ENCODE results near the gene PACRG.

Gene PACRG

DNA sequence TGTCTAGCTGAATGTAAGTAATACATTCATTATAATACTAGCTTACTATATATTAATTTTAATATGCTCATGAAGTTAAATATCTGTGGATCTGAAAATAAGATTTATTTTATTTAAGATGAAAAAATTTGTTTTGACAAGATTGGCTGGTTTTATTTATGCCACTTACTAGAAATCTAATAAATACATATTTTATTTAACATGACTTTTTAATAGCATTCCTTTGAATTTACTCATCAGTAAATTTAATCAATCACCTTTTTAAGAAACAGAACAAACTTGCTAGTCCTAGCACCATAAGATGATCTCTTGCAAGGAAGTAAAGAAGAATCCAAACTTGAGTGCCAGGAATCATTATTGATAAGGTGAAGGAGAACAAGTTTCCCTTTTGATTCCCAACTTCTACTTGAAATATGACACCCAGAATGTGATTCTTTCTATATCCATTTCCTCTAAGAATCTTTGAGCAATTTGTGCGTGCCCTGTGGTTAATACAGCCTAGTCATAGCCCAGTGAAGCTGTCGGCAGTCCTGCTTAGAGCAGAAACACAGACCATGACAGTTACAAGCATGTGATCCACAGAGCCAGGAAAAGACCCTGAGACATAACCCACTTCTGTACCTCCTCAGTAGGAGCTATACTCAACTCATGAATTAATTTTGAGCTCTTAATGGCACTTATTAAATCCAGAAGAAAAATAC is 404.4 kb downstream of the PACRG start:
- H3K4me1 ChIP-seq (ENCODE audit: control insufficient read depth in 1 of 2, insufficient read depth in 1 of 2, low read depth in 1 of 2, low read length in 1 of 2), result no peaks in the 10 kb centered on the region
- no peaks in the 10 kb centered on the region for H3K27me3 ChIP-seq
- no peak overlapping the region for H3K27ac ChIP-seq
- TF ChIP-seq, protein P1, sequence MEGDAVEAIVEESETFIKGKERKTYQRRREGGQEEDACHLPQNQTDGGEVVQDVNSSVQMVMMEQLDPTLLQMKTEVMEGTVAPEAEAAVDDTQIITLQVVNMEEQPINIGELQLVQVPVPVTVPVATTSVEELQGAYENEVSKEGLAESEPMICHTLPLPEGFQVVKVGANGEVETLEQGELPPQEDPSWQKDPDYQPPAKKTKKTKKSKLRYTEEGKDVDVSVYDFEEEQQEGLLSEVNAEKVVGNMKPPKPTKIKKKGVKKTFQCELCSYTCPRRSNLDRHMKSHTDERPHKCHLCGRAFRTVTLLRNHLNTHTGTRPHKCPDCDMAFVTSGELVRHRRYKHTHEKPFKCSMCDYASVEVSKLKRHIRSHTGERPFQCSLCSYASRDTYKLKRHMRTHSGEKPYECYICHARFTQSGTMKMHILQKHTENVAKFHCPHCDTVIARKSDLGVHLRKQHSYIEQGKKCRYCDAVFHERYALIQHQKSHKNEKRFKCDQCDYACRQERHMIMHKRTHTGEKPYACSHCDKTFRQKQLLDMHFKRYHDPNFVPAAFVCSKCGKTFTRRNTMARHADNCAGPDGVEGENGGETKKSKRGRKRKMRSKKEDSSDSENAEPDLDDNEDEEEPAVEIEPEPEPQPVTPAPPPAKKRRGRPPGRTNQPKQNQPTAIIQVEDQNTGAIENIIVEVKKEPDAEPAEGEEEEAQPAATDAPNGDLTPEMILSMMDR (IDR thresholded peaks at IDR 0.05), result no peak
- H3K9me3 ChIP-seq, result no peaks in the 10 kb centered on the region
- H3K36me3 ChIP-seq, result no peaks in the 10 kb centered on the region
- no peak overlapping the region for H3K4me3 ChIP-seq (ENCODE audit: low read depth in 1 of 2, low read length in 1 of 2)

DNA sequence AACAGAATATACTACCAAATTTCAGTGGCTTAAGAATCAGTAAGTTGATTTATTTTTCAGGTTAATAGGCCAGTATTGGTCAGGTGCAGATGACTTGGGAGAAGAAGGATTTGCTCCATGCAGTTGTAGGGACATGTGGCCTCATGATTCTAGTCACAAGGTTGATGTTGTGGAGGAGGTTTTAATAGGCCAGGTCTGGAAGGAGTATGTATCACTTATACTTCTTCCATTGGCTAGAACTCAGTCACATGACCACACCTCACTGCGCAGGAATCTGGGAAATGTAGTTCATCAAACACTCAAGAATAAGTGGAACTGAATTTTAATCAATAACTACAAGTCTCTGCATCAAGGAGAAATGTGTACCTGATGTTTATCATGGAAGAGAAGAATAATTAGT is 405.2 kb downstream of the PACRG start:
- H3K4me3 ChIP-seq (ENCODE audit: low read depth in 1 of 2, low read length in 1 of 2), result no peak overlapping the region
- H3K9me3 ChIP-seq, result no peaks in the 10 kb centered on the region
- no peaks in the 10 kb centered on the region for H3K27me3 ChIP-seq
- TF ChIP-seq, protein P1 (IDR thresholded peaks at IDR 0.05), result no peak
- H3K36me3 ChIP-seq, result no peaks in the 10 kb centered on the region
- no peak overlapping the region for H3K27ac ChIP-seq
- no peaks in the 10 kb centered on the region for H3K4me1 ChIP-seq (ENCODE audit: control insufficient read depth in 1 of 2, insufficient read depth in 1 of 2, low read depth in 1 of 2, low read length in 1 of 2)

DNA sequence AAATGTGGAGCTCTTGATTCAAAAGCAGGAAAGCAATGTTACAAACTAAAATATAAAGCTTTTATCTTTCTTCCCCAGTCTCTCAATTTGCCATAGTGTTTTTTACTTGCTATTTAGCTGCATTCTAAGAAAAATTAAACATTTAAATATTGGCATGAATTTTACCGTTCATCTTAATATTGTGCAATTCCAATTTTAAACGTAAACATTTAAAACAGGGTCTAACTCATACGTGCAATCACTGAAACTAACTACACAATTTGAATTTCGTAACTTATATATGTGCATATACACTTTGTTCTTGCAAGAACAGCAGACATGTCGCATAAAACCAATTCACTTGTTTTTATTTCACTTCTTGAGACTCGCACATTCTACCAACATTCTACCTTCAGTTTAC is 405.9 kb downstream of the PACRG start:
- Histone ChIP-seq H3K4me3 (ENCODE audit: low read depth in 1 of 2, low read length in 1 of 2) (no peak overlapping the region), H3K36me3 (no peaks in the 10 kb centered on the region), H3K9me3 (no peaks in the 10 kb centered on the region), H3K27ac (no peak overlapping the region), H3K27me3 (no peaks in the 10 kb centered on the region), H3K4me1 (ENCODE audit: control insufficient read depth in 1 of 2, insufficient read depth in 1 of 2, low read depth in 1 of 2, low read length in 1 of 2) (no peaks in the 10 kb centered on the region)
- TF ChIP-seq, protein P1 (IDR thresholded peaks at IDR 0.05), result no peak

DNA sequence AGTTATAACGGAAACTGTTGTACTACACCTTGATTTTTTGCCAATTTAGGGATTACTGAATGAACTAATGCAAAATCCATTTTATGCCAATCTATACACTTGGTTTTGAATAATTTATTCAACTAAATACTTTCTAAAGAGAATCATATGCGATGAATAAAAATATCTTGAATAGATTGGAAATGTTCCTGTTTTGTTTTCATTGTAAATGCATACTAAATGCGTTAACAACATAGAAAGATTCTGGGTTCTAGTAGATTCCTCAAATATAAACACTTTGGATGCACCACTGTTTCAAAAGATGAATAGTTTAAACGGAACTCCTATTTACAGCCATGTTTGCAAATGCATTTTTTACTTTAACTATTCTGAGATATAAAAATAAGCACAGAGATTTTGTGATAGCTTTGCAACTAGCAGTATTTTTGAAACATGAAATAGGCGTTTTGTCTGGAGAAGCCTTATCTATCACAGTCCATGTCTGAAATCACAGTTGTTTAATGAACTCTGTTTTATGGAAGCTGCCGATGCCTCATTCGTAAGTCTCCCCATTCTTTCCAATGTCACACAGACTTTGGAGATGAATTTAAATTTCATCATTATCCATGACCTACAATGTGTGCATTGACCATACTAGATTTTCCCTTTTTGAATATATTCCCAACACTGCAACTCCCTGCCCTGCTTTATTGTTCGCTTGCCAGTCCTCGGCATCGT is 409.1 kb downstream of the PACRG start:
- Histone ChIP-seq H3K27ac (no peak overlapping the region), H3K27me3 (no peaks in the 10 kb centered on the region), H3K4me1 (ENCODE audit: control insufficient read depth in 1 of 2, insufficient read depth in 1 of 2, low read depth in 1 of 2, low read length in 1 of 2) (no peaks in the 10 kb centered on the region), H3K4me3 (ENCODE audit: low read depth in 1 of 2, low read length in 1 of 2) (no peak overlapping the region), H3K9me3 (no peaks in the 10 kb centered on the region), H3K36me3 (no peaks in the 10 kb centered on the region)
- TF ChIP-seq, protein P1 (IDR thresholded peaks at IDR 0.05), result no peak

DNA sequence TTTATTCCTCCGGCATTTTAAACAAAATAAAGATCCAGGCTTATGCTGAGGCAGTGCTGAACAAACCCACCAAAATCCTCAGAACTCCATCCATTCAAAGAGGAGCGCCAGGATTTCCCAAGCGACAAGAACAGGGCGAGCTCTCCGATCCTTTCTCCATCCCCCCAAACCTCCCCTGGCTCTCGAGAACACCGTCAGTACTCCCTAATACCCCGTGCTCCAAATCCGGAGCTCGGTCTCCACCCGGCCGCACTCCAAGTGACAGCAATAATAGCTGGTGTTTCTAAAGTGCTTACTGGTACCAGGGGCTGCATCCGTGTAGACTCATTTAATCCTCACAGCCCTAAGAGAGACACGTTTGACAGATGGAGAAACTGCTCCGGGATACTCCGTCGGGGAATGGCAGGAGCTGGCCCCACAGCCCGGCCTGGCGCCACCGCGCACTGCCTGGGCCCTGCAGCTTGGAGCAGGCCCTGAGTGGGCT is 409.7 kb downstream of the PACRG start:
- Histone ChIP-seq H3K27ac (no peak overlapping the region), H3K4me3 (ENCODE audit: low read depth in 1 of 2, low read length in 1 of 2) (no peak overlapping the region), H3K36me3 (no peaks in the 10 kb centered on the region), H3K4me1 (ENCODE audit: control insufficient read depth in 1 of 2, insufficient read depth in 1 of 2, low read depth in 1 of 2, low read length in 1 of 2) (no peaks in the 10 kb centered on the region), H3K9me3 (no peaks in the 10 kb centered on the region), H3K27me3 (no peaks in the 10 kb centered on the region)
- TF ChIP-seq, protein P1 (IDR thresholded peaks at IDR 0.05), result no peak

All from neutrophil (primary cell).